HEK293T (cell line): ENCODE measurements around the gene RNASE13.

ENCODE experiments used
- CTCF ChIA-PET: fragments of 350-600 bp; formaldehyde crosslinking; extraction: SDS; loops from one replicate; lab custom pipeline; 2021; ENCODE audit warnings: antibody characterized with exemption, inconsistent platforms; lab: Yijun Ruan, JAX
- POLR2A ChIA-PET: fragments of 350-600 bp; formaldehyde crosslinking; extraction: SDS; loops from one replicate; lab custom pipeline; 2020; ENCODE audit warnings: antibody characterized with exemption, inconsistent platforms; lab: Yijun Ruan, JAX
- DNase-seq: peaks from one replicate; pipeline ENCODE4 v3.0.0; 2012; ENCODE audit warnings: mixed read lengths; ENCODE audit errors: extremely low spot score
- ARNT ChIP-seq: fragments of 450-650 bp; IDR thresholded peaks from 2 replicates; pipeline ENCODE4 v1.6.1; 2017; ENCODE audit warnings: mild to moderate bottlenecking
- BHLHE40 ChIP-seq: fragments of 450-650 bp; IDR thresholded peaks from 2 replicates; pipeline ENCODE4 v1.6.1; 2016; ENCODE audit warnings: mild to moderate bottlenecking, moderate library complexity, borderline replicate concordance
- CTBP1 ChIP-seq: fragments of 450-650 bp; IDR thresholded peaks from 2 replicates; pipeline ENCODE4 v1.6.1; 2016; ENCODE audit warnings: borderline replicate concordance
- ELF4 ChIP-seq: fragments of 450-650 bp; IDR thresholded peaks from 2 replicates; pipeline ENCODE4 v1.6.1; 2017; ENCODE audit warnings: antibody characterized with exemption
- FOXA1 ChIP-seq: fragments of 450-650 bp; IDR thresholded peaks from 2 replicates; pipeline ENCODE4 v1.6.1; 2016; ENCODE audit warnings: mild to moderate bottlenecking
- FOXK2 ChIP-seq: fragments of 450-650 bp; IDR thresholded peaks from 2 replicates; pipeline ENCODE4 v1.6.1; 2016; ENCODE audit warnings: mild to moderate bottlenecking
- FOXM1 ChIP-seq: fragments of 450-650 bp; IDR thresholded peaks from 2 replicates; pipeline ENCODE4 v1.6.1; 2017; ENCODE audit warnings: mild to moderate bottlenecking, borderline replicate concordance
- HDGF ChIP-seq: fragments of 450-650 bp; IDR thresholded peaks from 2 replicates; pipeline ENCODE4 v1.6.1; 2017; ENCODE audit warnings: antibody characterized with exemption, borderline replicate concordance
- L3MBTL2 ChIP-seq: fragments of 450-650 bp; conservative IDR thresholded peaks from 2 replicates; pipeline ENCODE4 v1.6.1; 2016; ENCODE audit warnings: mild to moderate bottlenecking
- LEF1 ChIP-seq: fragments of 450-650 bp; IDR thresholded peaks from 2 replicates; pipeline ENCODE4 v1.6.1; 2017; ENCODE audit warnings: mild to moderate bottlenecking, borderline replicate concordance
- NFRKB ChIP-seq: fragments of 450-650 bp; IDR thresholded peaks from 2 replicates; pipeline ENCODE4 v1.6.1; 2016; ENCODE audit warnings: mild to moderate bottlenecking, moderate library complexity
- SP1 ChIP-seq: fragments of 450-650 bp; IDR thresholded peaks from 2 replicates; pipeline ENCODE4 v1.6.1; 2017
- SUZ12 ChIP-seq: fragments of 450-650 bp; IDR thresholded peaks from 2 replicates; pipeline ENCODE4 v1.6.1; 2016; ENCODE audit warnings: mild to moderate bottlenecking
- TARDBP ChIP-seq: fragments of 450-650 bp; IDR thresholded peaks from 2 replicates; pipeline ENCODE4 v1.6.1; 2016
- ZNF384 ChIP-seq: fragments of 450-650 bp; IDR thresholded peaks from 2 replicates; pipeline ENCODE4 v1.6.1; 2016
- TF ChIP-seq, protein P1 (sequence below): fragments of 450-650 bp; IDR thresholded peaks from 2 replicates; pipeline ENCODE4 v1.6.1; 2016

The RNASE13 gene

DNA sequence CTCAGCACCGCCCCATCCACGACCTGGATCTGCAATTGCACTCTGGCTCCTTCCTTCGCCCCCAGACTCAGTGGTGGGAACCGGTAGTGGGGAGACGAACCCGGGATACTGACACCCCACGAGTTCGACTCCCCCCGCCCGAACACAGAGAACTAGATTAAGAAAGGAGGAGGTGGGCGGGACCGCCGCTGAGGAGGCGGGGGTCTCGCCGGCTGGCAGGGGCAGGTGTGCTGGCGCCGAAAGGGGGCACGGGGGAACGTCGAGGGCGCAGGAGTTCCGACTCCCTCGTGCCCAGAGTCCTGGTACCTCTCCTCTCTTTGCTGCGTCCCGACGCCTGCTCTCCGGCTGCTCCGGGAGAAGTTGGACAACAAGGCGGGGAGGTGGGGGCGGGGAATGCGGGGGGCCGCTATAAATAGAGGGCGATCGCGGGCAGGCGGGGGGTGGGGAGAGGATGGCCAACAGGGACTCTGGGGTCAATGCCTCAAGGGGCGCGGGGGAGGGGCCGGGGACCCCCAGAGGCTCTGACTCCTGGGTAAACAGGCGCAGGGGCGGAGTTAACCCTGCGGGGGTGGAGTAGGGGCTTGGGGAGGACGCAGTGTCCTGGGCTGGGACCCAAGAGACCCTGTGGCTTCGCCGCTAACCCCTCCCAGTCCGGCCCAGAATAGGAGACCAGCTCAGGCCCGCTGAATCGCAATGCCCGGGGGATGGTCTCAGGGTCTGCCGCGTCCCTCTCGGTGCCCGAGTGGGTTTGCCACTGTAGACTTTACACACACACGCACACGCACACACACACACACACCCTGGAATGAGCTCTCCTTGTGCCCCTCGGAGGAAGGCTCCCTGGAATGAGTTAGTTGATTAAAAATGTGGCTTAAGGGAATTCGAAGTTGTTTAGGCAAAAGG is 9.0 kb downstream of the RNASE13 start:
- DNase-seq = no peak
- CTCF ChIA-PET = interaction anchor here (1.0 to 3.2 kb wide), 4 partner anchors 11 to 78 kb away, joined by 3 to 12 read pairs (median 7); no protein-coding TSS in a partner anchor
- POLR2A ChIA-PET = interaction anchor here (1.0 to 1.9 kb wide), 4 partner anchors 11 to 46 kb away, joined by 3 to 9 read pairs (median 4); partner anchors contain the start of gene ARHGEF40
- TF ChIP-seq NFRKB (no peak), CTBP1 (no peak), SP1 (no peak), ELF4 (no peak), L3MBTL2 (no peak), TARDBP (no peak), FOXK2 (no peak), FOXA1 (no peak), SUZ12 (no peak), FOXM1 (no peak), BHLHE40 (no peak), LEF1 (no peak)
- TF ChIP-seq, protein P1, sequence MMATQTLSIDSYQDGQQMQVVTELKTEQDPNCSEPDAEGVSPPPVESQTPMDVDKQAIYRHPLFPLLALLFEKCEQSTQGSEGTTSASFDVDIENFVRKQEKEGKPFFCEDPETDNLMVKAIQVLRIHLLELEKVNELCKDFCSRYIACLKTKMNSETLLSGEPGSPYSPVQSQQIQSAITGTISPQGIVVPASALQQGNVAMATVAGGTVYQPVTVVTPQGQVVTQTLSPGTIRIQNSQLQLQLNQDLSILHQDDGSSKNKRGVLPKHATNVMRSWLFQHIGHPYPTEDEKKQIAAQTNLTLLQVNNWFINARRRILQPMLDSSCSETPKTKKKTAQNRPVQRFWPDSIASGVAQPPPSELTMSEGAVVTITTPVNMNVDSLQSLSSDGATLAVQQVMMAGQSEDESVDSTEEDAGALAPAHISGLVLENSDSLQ = no peak

DNA sequence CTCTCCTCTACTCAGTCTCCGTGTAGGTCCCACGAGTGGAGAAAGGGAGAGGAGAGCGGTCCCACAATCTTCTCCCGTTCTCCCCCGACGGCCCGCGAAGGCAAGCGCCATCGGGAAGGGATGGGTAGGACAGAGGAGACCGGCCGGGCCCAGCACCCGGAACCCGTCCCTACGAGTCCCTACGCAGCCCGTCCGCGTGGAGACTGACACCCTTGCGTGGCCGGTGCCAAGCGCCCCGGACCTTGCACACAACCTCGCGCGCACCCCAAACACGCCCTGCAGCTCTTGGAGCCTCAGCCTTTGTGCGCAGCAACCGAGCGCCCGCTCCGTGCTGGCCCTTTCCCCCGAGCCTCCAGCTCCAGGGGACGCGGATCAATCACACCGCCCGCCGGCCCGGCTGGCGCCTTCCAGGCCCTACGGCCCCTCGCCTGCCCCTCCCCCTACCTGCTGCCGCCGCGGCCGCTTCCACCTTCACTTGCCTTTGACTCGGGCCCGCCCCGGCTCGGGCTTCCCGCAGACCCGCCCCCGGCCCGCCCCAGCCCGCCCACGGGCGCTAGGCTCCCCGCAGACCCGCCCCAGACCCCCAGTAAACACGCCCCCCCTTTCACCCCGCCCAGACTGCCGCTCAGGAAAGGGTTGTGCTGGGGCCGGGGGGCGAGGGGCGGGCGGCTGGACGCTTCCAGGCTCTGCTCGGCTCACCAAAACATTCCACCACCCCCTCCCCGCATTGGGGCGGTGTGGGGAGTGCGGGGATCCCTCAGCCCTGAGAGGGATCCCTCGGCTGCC is 9.8 kb downstream of the RNASE13 start, which contains the start of gene NDRG2:
TSS of gene NDRG2 (minus strand) at position 477 of the 786 bp plus-strand sequence. CDS start 1,746 bp downstream, outside the sequence.
- CTCF ChIA-PET = interaction anchor here (3.2 kb wide), 1 partner anchor 10 kb away, joined by 12 read pairs; no protein-coding TSS in a partner anchor
- POLR2A ChIA-PET = interaction anchor here (1.0 to 1.9 kb wide), 3 partner anchors 10 to 47 kb away, joined by 3 to 9 read pairs (median 4); partner anchors contain the start of gene ARHGEF40

DNA sequence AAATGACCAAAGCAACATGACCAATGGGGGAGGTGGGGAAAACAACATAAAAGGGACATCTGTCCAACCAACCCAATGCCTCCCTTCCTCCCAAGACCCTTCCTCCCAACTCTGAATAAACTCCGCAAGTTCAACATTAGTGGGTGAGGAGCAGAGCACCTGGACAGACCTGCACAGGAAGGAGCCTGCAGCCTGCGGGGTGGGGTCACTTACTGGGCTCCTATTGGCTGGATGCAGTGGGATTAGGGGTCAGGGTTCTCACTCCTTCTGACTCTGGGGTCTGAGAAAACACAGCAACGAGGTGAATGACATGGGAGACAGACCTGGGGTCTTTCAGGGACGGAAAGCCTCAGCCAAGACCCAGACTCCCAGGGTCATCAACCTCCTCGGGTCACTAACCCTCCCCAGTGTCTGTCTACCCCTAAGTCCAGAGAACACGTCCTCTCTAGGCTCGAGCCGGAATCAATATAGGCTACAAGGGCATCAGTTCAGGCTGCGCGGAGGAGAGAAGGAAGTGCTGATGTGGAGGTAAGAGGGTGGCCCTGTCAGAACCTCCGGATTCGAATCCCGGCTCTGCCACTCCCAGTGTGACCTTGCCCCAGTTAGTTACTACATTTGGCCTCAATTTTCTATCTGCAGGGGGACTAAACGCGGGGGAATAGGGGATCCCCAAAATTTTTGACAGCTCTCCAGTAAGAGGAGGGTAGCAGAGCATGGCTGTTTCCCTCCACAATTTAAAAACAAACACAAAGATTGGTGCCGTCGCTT is 10.6 kb downstream of the RNASE13 start:
- ChIA-PET CTCF (interaction anchor here (1.2 to 3.2 kb wide), 2 partner anchors 9 to 16 kb away, joined by 6 to 12 read pairs; no protein-coding TSS in a partner anchor), POLR2A (interaction anchor here (1.0 to 1.9 kb wide), 3 partner anchors 9 to 48 kb away, joined by 3 to 9 read pairs (median 4); partner anchors contain the start of gene ARHGEF40)
- no peak for DNase-seq
- TF ChIP-seq FOXK2 (no peak), ARNT (no peak), ELF4 (no peak), BHLHE40 (no peak), SP1 (no peak)

More for the DNA sequence above, 9.8 kb downstream of the RNASE13 start, which contains the start of gene NDRG2:
- DNase-seq = peak; percentile 81
- TF ChIP-seq L3MBTL2 (0 out of 2 replicates have a peak, but pooled peaks have one; percentile 32), SUZ12 (no peak)

DNA sequence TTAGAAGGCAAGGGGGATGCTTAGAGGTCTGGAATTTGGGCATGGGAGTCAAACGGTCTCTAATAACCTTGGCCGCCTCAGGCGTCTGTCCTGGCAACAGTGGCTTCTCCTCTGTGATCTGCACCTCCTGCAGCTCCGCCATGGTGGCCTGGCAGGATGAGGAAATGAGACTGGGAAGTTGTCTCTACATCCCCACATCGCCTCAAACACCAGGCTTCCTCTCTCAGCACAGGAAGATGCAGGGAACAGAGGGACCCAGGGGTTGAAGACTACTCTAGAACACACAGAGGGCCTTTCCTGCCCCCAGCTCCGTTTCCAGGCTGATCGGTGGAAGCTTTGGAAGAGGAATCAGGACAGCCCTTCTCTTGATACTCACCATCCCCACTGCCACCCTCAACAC is 11.4 kb downstream of the RNASE13 start:
- POLR2A ChIA-PET = interaction anchor here (1.9 kb wide), 1 partner anchor 8 kb away, joined by 9 read pairs; no protein-coding TSS in a partner anchor
- TF ChIP-seq LEF1 = no peak
- TF ChIP-seq FOXK2 = no peak
- no peak for TF ChIP-seq BHLHE40
- TF ChIP-seq TARDBP = no peak
- no peak for TF ChIP-seq HDGF
- no peak for TF ChIP-seq FOXM1
- TF ChIP-seq CTBP1 = no peak
- TF ChIP-seq FOXA1 = no peak
- TF ChIP-seq ELF4 = no peak
- no peak for TF ChIP-seq ARNT
- TF ChIP-seq NFRKB = no peak
- TF ChIP-seq SUZ12 = no peak
- TF ChIP-seq ZNF384 = no peak
- TF ChIP-seq, protein P1 = no peak
- TF ChIP-seq L3MBTL2 = no peak
- no peak for TF ChIP-seq SP1

DNA sequence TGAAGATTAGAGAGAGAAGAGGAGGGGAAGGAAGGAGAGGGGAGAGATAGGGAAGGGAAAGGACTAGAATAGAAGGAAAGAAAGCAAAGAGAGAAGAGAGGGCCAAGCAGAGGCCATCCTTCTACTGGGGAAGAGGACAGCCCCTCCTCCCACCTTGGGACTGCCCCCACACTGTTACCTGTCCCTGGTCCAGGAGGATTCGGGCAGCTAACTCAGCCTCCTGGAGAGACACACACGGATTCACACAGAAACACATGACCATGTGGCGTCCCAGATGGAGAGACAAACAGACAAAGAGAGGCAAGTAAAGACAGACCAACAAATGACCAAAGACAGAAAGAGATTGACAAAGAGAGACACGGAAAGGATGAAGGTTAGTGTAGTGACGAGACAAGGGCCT is 11.9 kb downstream of the RNASE13 start:
- TF ChIP-seq CTBP1 = no peak
- TF ChIP-seq BHLHE40 = no peak
- no peak for TF ChIP-seq ELF4
- TF ChIP-seq NFRKB = no peak
- no peak for TF ChIP-seq FOXK2
- no peak for TF ChIP-seq SUZ12
- TF ChIP-seq HDGF = no peak
- TF ChIP-seq FOXA1 = no peak
- TF ChIP-seq TARDBP = no peak
- TF ChIP-seq, protein P1 = no peak
- no peak for TF ChIP-seq FOXM1
- no peak for TF ChIP-seq SP1
- TF ChIP-seq ARNT = no peak
- no peak for TF ChIP-seq L3MBTL2
- no peak for TF ChIP-seq ZNF384
- TF ChIP-seq LEF1 = no peak
- ChIA-PET POLR2A (no interaction called here), CTCF (interaction anchor here (1.2 to 3.2 kb wide), 2 partner anchors 8 to 17 kb away, joined by 6 to 12 read pairs; no protein-coding TSS in a partner anchor)
- DNase-seq = no peak

More for the DNA sequence above, 11.4 kb downstream of the RNASE13 start:
- CTCF ChIA-PET = interaction anchor here (1.2 to 3.2 kb wide), 2 partner anchors 8 to 17 kb away, joined by 6 to 12 read pairs; no protein-coding TSS in a partner anchor
- DNase-seq = no peak
